Esophagus squamous epithelium (tissue), 4 donors: ENCODE data around the gene ITPR2.

Experiments used
- CTCF ChIP-seq, 6 experiments: fragments of 450-650 bp in 4 of 6; fragments of 200-600 bp in 2 of 6; sonication (generic) in 2 of 6; IDR thresholded peaks; one replicate each; pipeline ENCODE4 v1.5.1; 2016 to 2019; ENCODE audit warnings: antibody characterized with exemption in 6 of 6, mild to moderate bottlenecking in 4 of 6, moderate library complexity in 4 of 6
- POLR2A ChIP-seq, 4 donors: fragments of 450-650 bp; IDR thresholded peaks; one replicate each; pipeline ENCODE4 v1.6.1; 2017; ENCODE audit warnings: antibody characterized with exemption in 4 of 4, mild to moderate bottlenecking in 4 of 4, moderate library complexity in 3 of 4

- TF ChIP-seq CTCF (IDR thresholded peaks at IDR 0.05): no peak
- no peak for TF ChIP-seq POLR2A (IDR thresholded peaks at IDR 0.05)
Measured at GRCh38 chr12:26754148-26754547, 78.8 kb downstream of the ITPR2 start.
